ENCODE results near the gene PHACTR1. TPM values are rescaled to one million over a fixed set of nuclear protein-coding genes. Genes with fewer than 3 reads are reported as not detected.

PHACTR1 gene
- total and polyA plus RNA-seq, 2 experiments from 2014 or later = 0.65 to 3.2 TPM

- Histone ChIP-seq H3K9ac (no peak overlapping the region), H3K27me3 (replicated peaks; ENCODE audit: insufficient read depth) (no peaks in the 10 kb centered on the region), H3K36me3 (ENCODE audit: low read depth) (no peaks in the 10 kb centered on the region), H3K79me2 (ENCODE audit: insufficient read depth) (no peaks in the 10 kb centered on the region), H4K20me1 (ENCODE audit: insufficient read depth) (no peaks in the 10 kb centered on the region), H3K9me2 (ENCODE audit: insufficient read depth) (no peaks in the 10 kb centered on the region), H3F3A (ENCODE audit: insufficient read depth) (no peaks in the 10 kb centered on the region; the same call in 1 of the 2 replicates), H3K4me3 (no peak overlapping the region), H2AFZ (no peak overlapping the region), H3K4me2 (ENCODE audit: unreplicated experiment) (no peak overlapping the region), H3K27ac (no peak overlapping the region), H3K9me3 (ENCODE audit: low read depth) (no peaks in the 10 kb centered on the region), H3K4me1 (ENCODE audit: insufficient read depth) (peaks cover 32% of the 10 kb centered on the region)
- no peak for DNase-seq
- WGBS, 2 experiments (ENCODE audit: low coverage in 1 of 2, low lambda C conversion rate in 2 of 2, missing lambda C conversion rate in 2 of 2) = 6 to 16% methylated on average over 1 of the region's 1 CpG
- in situ Hi-C loops (cut with MboI) = no loop called here
- TF ChIP-seq EZH2phosphoT487 (IDR thresholded peaks at IDR 0.05; ENCODE audit: insufficient read depth, low read depth) = no peak
- TF ChIP-seq EZH2 (IDR thresholded peaks at IDR 0.05; ENCODE audit: insufficient read depth, poor library complexity, severe bottlenecking) = no peak
Measured at GRCh38 chr6:12800120-12800519, 83.6 kb downstream of the PHACTR1 start.

- Histone ChIP-seq H3K4me3 (no peak overlapping the region), H3F3A (ENCODE audit: insufficient read depth) (no peaks in the 10 kb centered on the region; the same call in 1 of the 2 replicates), H3K9ac (no peak overlapping the region), H3K9me3 (ENCODE audit: low read depth) (no peaks in the 10 kb centered on the region), H3K79me2 (ENCODE audit: insufficient read depth) (no peaks in the 10 kb centered on the region), H3K27ac (peak overlapping the region; percentile 5; the same call in 1 of the 2 replicates), H3K36me3 (ENCODE audit: low read depth) (no peaks in the 10 kb centered on the region), H3K4me1 (ENCODE audit: insufficient read depth) (peaks cover 38% of the 10 kb centered on the region), H3K4me2 (ENCODE audit: unreplicated experiment) (no peak overlapping the region), H4K20me1 (ENCODE audit: insufficient read depth) (no peaks in the 10 kb centered on the region), H2AFZ (no peak overlapping the region), H3K27me3 (replicated peaks; ENCODE audit: insufficient read depth) (no peaks in the 10 kb centered on the region), H3K9me2 (ENCODE audit: insufficient read depth) (no peaks in the 10 kb centered on the region)
- 53 to 56% methylated on average over 3 of the region's 3 CpGs for WGBS, 2 experiments (ENCODE audit: low coverage in 1 of 2, low lambda C conversion rate in 2 of 2, missing lambda C conversion rate in 2 of 2)
- in situ Hi-C loops (cut with MboI) = no loop called here
- TF ChIP-seq EZH2 (IDR thresholded peaks at IDR 0.05; ENCODE audit: insufficient read depth, poor library complexity, severe bottlenecking) (no peak), EZH2phosphoT487 (IDR thresholded peaks at IDR 0.05; ENCODE audit: insufficient read depth, low read depth) (no peak)
- DNase-seq = peak; percentile 67
Measured at GRCh38 chr6:12801141-12801540, 84.6 kb downstream of the PHACTR1 start.

DNA sequence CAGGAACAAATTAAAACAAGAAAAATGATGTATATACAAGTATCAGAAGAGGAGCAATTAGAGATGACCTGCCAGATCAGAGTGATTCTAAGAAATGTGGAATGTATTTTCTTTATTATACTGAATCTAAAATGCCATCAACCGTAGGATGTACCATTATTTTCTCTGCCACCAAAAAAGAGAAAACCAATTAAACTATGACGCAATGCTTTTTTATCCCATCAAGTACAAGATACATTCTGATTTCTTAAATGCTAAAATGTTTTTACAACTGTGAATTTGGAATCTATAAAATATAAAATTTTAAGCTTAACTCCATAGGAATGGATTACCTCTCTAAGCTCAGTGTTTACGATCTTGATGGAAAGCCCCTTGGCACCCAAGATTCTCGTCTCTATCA, 85.9 kb downstream of the PHACTR1 start:
- H3K9ac ChIP-seq = no peak overlapping the region
- H2AFZ ChIP-seq = no peak overlapping the region
- H3K27me3 ChIP-seq (replicated peaks; ENCODE audit: insufficient read depth) = no peaks in the 10 kb centered on the region
- no peak for DNase-seq
- no peaks in the 10 kb centered on the region for H4K20me1 ChIP-seq (ENCODE audit: insufficient read depth)
- no peaks in the 10 kb centered on the region for H3K36me3 ChIP-seq (ENCODE audit: low read depth)
- H3K79me2 ChIP-seq (ENCODE audit: insufficient read depth) = no peaks in the 10 kb centered on the region
- 93 to 94% methylated on average over 4 of the region's 4 CpGs for WGBS, 2 experiments (ENCODE audit: low coverage in 1 of 2, low lambda C conversion rate in 2 of 2, missing lambda C conversion rate in 2 of 2)
- no peaks in the 10 kb centered on the region for H3K9me3 ChIP-seq (ENCODE audit: low read depth)
- in situ Hi-C loops (cut with MboI) = no loop called here
- TF ChIP-seq EZH2phosphoT487 (IDR thresholded peaks at IDR 0.05; ENCODE audit: insufficient read depth, low read depth) (no peak), EZH2 (IDR thresholded peaks at IDR 0.05; ENCODE audit: insufficient read depth, poor library complexity, severe bottlenecking) (no peak)
- no peaks in the 10 kb centered on the region; the same call in 1 of the 2 replicates for H3F3A ChIP-seq (ENCODE audit: insufficient read depth)
- no peaks in the 10 kb centered on the region for H3K9me2 ChIP-seq (ENCODE audit: insufficient read depth)
- H3K27ac ChIP-seq = no peak overlapping the region
- no peak overlapping the region for H3K4me2 ChIP-seq (ENCODE audit: unreplicated experiment)
- H3K4me1 ChIP-seq (ENCODE audit: insufficient read depth) = peaks cover 38% of the 10 kb centered on the region
- H3K4me3 ChIP-seq = no peak overlapping the region

DNA sequence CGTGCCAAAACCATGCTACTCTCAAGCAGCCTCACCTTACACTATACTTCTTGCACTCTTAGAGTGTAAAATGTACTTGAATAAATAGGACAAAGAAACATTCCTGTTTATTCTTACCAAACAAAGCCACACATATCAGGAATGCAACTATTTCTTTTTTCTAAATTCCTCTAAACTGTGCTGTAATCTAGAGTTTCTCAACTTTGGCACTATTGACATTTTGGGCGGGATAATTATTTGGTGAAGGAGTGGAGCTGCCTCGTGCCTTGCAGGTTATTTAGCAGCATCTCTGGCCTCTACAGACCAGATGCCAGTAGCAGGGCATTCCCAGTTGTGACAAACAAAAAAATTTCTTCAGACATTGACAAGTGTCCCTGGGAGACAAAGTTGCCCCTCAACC, 86.9 kb downstream of the PHACTR1 start:
- TF ChIP-seq EZH2 (IDR thresholded peaks at IDR 0.05; ENCODE audit: insufficient read depth, poor library complexity, severe bottlenecking) (no peak), EZH2phosphoT487 (IDR thresholded peaks at IDR 0.05; ENCODE audit: insufficient read depth, low read depth) (no peak)
- H3K9ac ChIP-seq = no peak overlapping the region
- H3K4me3 ChIP-seq = no peak overlapping the region
- no peaks in the 10 kb centered on the region for H3K79me2 ChIP-seq (ENCODE audit: insufficient read depth)
- no peak overlapping the region for H2AFZ ChIP-seq
- no peak overlapping the region for H3K27ac ChIP-seq
- no peaks in the 10 kb centered on the region for H4K20me1 ChIP-seq (ENCODE audit: insufficient read depth)
- in situ Hi-C loops (cut with MboI) = no loop called here
- H3K27me3 ChIP-seq (replicated peaks; ENCODE audit: insufficient read depth) = no peaks in the 10 kb centered on the region
- peak overlapping the region; percentile 2 for H3K4me2 ChIP-seq (ENCODE audit: unreplicated experiment)
- 77 to 80% methylated on average over 3 of the region's 3 CpGs for WGBS, 2 experiments (ENCODE audit: low coverage in 1 of 2, low lambda C conversion rate in 2 of 2, missing lambda C conversion rate in 2 of 2)
- peak; percentile 22 for DNase-seq
- no peaks in the 10 kb centered on the region for H3K9me3 ChIP-seq (ENCODE audit: low read depth)
- no peaks in the 10 kb centered on the region for H3K9me2 ChIP-seq (ENCODE audit: insufficient read depth)
- no peaks in the 10 kb centered on the region; the same call in 1 of the 2 replicates for H3F3A ChIP-seq (ENCODE audit: insufficient read depth)
- peaks cover 38% of the 10 kb centered on the region for H3K4me1 ChIP-seq (ENCODE audit: insufficient read depth)
- no peaks in the 10 kb centered on the region for H3K36me3 ChIP-seq (ENCODE audit: low read depth)

Measured in GM23248 (cell line).